Measurements from ENCODE around the gene FGD6. TPM values are rescaled to one million over a fixed set of nuclear protein-coding genes. Genes with fewer than 3 reads are reported as not detected.

FGD6 gene
- total and polyA plus RNA-seq, 2 of the 4 experiments (the other 2 are of a cell fraction): 2.6 to 9.5 TPM

- intact Hi-C loops (cut with micrococcal nuclease): no loop called here
- Histone ChIP-seq H3K18ac (ENCODE audit: low read depth, low read length) (no peak overlapping the region), H3K27me3 (ENCODE audit: control insufficient read depth, insufficient read depth, low read length) (no peaks in the 10 kb centered on the region), H2BK20ac (ENCODE audit: low read depth, low read length) (no peak overlapping the region), H4K20me1 (ENCODE audit: insufficient read depth, low read length) (no peaks in the 10 kb centered on the region), H2BK120ac (ENCODE audit: low read depth, low read length) (no peak overlapping the region), H3K56ac (ENCODE audit: extremely low read depth, insufficient read depth, low read length) (no peak overlapping the region), H2AFZ (replicated peaks; ENCODE audit: low read length, poor library complexity) (no peak overlapping the region), H3K9me1 (ENCODE audit: insufficient read depth, low read length) (no peaks in the 10 kb centered on the region; the same call in 1 of the 2 replicates), H3K4me2 (ENCODE audit: low read depth, low read length) (no peak overlapping the region), H3K4ac (ENCODE audit: low read depth, low read length) (no peak overlapping the region), H3K9ac (ENCODE audit: low read depth, low read length) (no peak overlapping the region), H2BK15ac (ENCODE audit: low read depth, low read length) (no peak overlapping the region), H3K23ac (ENCODE audit: low read depth, low read length) (no peak overlapping the region), H3K27ac (ENCODE audit: insufficient read depth, low read length) (no peak overlapping the region), H4K8ac (ENCODE audit: low read depth in 2 of 2, low read length in 2 of 2) (no peak overlapping the region), H3K4me3 (ENCODE audit: insufficient read depth, low read depth, low read length) (no peak overlapping the region), H4K91ac (ENCODE audit: insufficient read depth, low read depth, low read length) (no peak overlapping the region), H2AK5ac (ENCODE audit: low read depth, low read length) (no peak overlapping the region), H3K14ac (replicated peaks; ENCODE audit: low read depth, low read length) (no peak overlapping the region), H2BK5ac (ENCODE audit: low read depth, low read length, poor library complexity, severe bottlenecking) (no peak overlapping the region), H3K79me1 (ENCODE audit: low read depth in 1 of 2, low read length in 2 of 2) (no peaks in the 10 kb centered on the region; a peak in 1 of 4 replicates), H3K36me3 (ENCODE audit: control insufficient read depth, insufficient read depth, low read length) (peaks cover 10% of the 10 kb centered on the region), H2AK9ac (replicated peaks; ENCODE audit: low read depth, low read length, poor library complexity) (no peak overlapping the region), H4K5ac (ENCODE audit: low read depth, low read length) (no peak overlapping the region), H3K9me3 (ENCODE audit: control insufficient read depth, insufficient read depth, low read length) (no peaks in the 10 kb centered on the region), H3K4me1 (ENCODE audit: control insufficient read depth, insufficient read depth, low read length) (no peaks in the 10 kb centered on the region)
- CTCF ChIA-PET: interaction anchor here (0.6 kb wide), 1 partner anchor 299 kb away, joined by 5 read pairs; no protein-coding TSS in a partner anchor
- WGBS, 2 experiments (ENCODE audit: extremely low coverage in 2 of 2, insufficient read length in 1 of 2): no CpG with 5 or more reads among the region's 2 CpGs
- no peak for TF ChIP-seq FOS (IDR thresholded peaks at IDR 0.05; ENCODE audit: low read depth, low read length)
- TF ChIP-seq BHLHE40 (IDR thresholded peaks at IDR 0.05; ENCODE audit: low read depth, low read length): no peak
- no peak for TF ChIP-seq RAD21 (IDR thresholded peaks at IDR 0.05; ENCODE audit: low read length)
- TF ChIP-seq CHD1 (IDR thresholded peaks at IDR 0.05; ENCODE audit: low read depth, low read length): no peak
- no peak for TF ChIP-seq RCOR1 (IDR thresholded peaks at IDR 0.05; ENCODE audit: insufficient replicate concordance, low read length)
- TF ChIP-seq CEBPB (IDR thresholded peaks at IDR 0.05; ENCODE audit: low read depth, low read length): no peak
- no peak for TF ChIP-seq NFE2L2 (IDR thresholded peaks at IDR 0.05; ENCODE audit: low read depth, low read length)
- TF ChIP-seq MAFK (IDR thresholded peaks at IDR 0.05; ENCODE audit: low read depth, low read length): no peak
- TF ChIP-seq MXI1 (IDR thresholded peaks at IDR 0.05; ENCODE audit: borderline replicate concordance, low read depth, low read length): no peak
- no peak for TF ChIP-seq SMC3 (IDR thresholded peaks at IDR 0.05; ENCODE audit: low read depth, low read length)
- no peak for TF ChIP-seq MAZ (IDR thresholded peaks at IDR 0.05; ENCODE audit: borderline replicate concordance, low read depth, low read length)
- TF ChIP-seq, protein P1, sequence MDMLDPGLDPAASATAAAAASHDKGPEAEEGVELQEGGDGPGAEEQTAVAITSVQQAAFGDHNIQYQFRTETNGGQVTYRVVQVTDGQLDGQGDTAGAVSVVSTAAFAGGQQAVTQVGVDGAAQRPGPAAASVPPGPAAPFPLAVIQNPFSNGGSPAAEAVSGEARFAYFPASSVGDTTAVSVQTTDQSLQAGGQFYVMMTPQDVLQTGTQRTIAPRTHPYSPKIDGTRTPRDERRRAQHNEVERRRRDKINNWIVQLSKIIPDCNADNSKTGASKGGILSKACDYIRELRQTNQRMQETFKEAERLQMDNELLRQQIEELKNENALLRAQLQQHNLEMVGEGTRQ (IDR thresholded peaks at IDR 0.05; ENCODE audit: low read depth, low read length): no peak
- TF ChIP-seq, protein P2, sequence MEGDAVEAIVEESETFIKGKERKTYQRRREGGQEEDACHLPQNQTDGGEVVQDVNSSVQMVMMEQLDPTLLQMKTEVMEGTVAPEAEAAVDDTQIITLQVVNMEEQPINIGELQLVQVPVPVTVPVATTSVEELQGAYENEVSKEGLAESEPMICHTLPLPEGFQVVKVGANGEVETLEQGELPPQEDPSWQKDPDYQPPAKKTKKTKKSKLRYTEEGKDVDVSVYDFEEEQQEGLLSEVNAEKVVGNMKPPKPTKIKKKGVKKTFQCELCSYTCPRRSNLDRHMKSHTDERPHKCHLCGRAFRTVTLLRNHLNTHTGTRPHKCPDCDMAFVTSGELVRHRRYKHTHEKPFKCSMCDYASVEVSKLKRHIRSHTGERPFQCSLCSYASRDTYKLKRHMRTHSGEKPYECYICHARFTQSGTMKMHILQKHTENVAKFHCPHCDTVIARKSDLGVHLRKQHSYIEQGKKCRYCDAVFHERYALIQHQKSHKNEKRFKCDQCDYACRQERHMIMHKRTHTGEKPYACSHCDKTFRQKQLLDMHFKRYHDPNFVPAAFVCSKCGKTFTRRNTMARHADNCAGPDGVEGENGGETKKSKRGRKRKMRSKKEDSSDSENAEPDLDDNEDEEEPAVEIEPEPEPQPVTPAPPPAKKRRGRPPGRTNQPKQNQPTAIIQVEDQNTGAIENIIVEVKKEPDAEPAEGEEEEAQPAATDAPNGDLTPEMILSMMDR (conservative IDR thresholded peaks at IDR 0.05; ENCODE audit: low read depth, low read length): no peak
- TF ChIP-seq POLR2A (IDR thresholded peaks at IDR 0.05; ENCODE audit: low read depth, low read length): no peak
- TF ChIP-seq ELK1 (IDR thresholded peaks at IDR 0.05; ENCODE audit: borderline replicate concordance, low read depth, low read length): no peak
- no peak for TF ChIP-seq RFX5 (IDR thresholded peaks at IDR 0.05; ENCODE audit: low read depth, low read length)
- POLR2A ChIA-PET (ENCODE audit: unreplicated experiment): no interaction called here
- ATAC-seq (ENCODE audit: low read depth): no peak
- no peak for DNase-seq
- BruUV-seq (replicated peaks): no TSS peak
- in situ Hi-C loops (cut with MboI; ENCODE audit: low sequenced_read_pairs): no loop called here
- dilution Hi-C loops (cut with HindIII; ENCODE audit: low sequenced_read_pairs, unreplicated experiment): no loop called here
These were observed 179.4 kb downstream of the FGD6 start for GRCh38 chr12:95037906-95038305.

Data from IMR-90 (cell line).